B cell (primary cell): ENCODE results near the gene CNTNAP2. TPM values are rescaled to one million over a fixed set of nuclear protein-coding genes. Genes with fewer than 3 reads are reported as not detected.

ENCODE experiments used
- ATAC-seq: fragments of 200-7000 bp; cut with Tn5 transposase; one replicate; pipeline ENCODE4 v1.10.0; 2021; ENCODE audit warnings: low read depth, mild to moderate bottlenecking, moderate number of reproducible peaks, moderate library complexity
- CTCF ChIA-PET: fragments of 350-600 bp; sonication (Branson Sonifier 250); formaldehyde crosslinking; loops from one replicate; lab custom pipeline; 2021; ENCODE audit warnings: antibody characterized with exemption, inconsistent platforms; lab: Charles Lee
- POLR2A ChIA-PET: fragments of 350-600 bp; sonication (Branson Sonifier 250); formaldehyde crosslinking; loops from one replicate; lab custom pipeline; 2021; ENCODE audit warnings: antibody characterized with exemption; lab: Charles Lee
- DNase-seq: peaks from one replicate; pipeline ENCODE4 v3.0.0; 2013
- H2AFZ ChIP-seq: 2 replicates; pipeline ENCODE4 v1.6.1; 2012; ENCODE audit warnings: mild to moderate bottlenecking, low read depth, low read length; ENCODE audit not compliant: insufficient read depth, poor library complexity, severe bottlenecking
- H3K27ac ChIP-seq, 2 donors: 1 replicate in 1 of 2; 2 replicates in 1 of 2; pipeline ENCODE4 v1.5.1; 2012 to 2013; ENCODE audit warnings: low read length in 2 of 2, mild to moderate bottlenecking in 2 of 2, moderate library complexity in 1 of 2
- H3K27me3 ChIP-seq, 4 experiments: fragments of 200-600 bp in 1 of 4; sonication (generic) in 1 of 4; replicated peaks in 1 of 4; 1 replicate in 2 of 4; 2 replicates in 2 of 4; pipeline versions ENCODE4 v1.6.1 to v1.7.0; 2013 to 2016; ENCODE audit warnings: low read length in 3 of 4, mild to moderate bottlenecking in 2 of 4, mixed read lengths in 1 of 4, moderate library complexity in 1 of 4; ENCODE audit not compliant: insufficient read depth in 4 of 4, control insufficient read depth in 3 of 4; ENCODE audit errors: control extremely low read depth in 1 of 4
- H3K36me3 ChIP-seq, 2 experiments: replicated peaks in 1 of 2; 1 replicate in 1 of 2; 2 replicates in 1 of 2; pipeline versions ENCODE4 v1.6.1 to v1.7.1; 2013; ENCODE audit warnings: low read length in 1 of 2; ENCODE audit not compliant: insufficient read depth in 2 of 2, control insufficient read depth in 1 of 2; ENCODE audit errors: control extremely low read depth in 1 of 2, extremely low read depth in 1 of 2
- H3K4me1 ChIP-seq, 2 donors: fragments of 200-600 bp in 1 of 2; sonication (generic) in 1 of 2; 1 replicate in 1 of 2; 2 replicates in 1 of 2; pipeline versions ENCODE4 v1.5.1 to v1.6.1; 2013 to 2017; ENCODE audit warnings: low read length in 2 of 2; ENCODE audit not compliant: control insufficient read depth in 2 of 2, insufficient read depth in 2 of 2
- H3K4me2 ChIP-seq: replicated peaks from 2 replicates; pipeline ENCODE3; 2012; ENCODE audit warnings: mild to moderate bottlenecking, low read depth, low read length; ENCODE audit not compliant: poor library complexity, severe bottlenecking
- H3K4me3 ChIP-seq, 5 experiments: fragments of 200-600 bp in 1 of 5; sonication (generic) in 1 of 5; 1 replicate in 3 of 5; 2 replicates in 2 of 5; pipeline versions ENCODE4 v1.5.1 to v1.7.0; 2011 to 2016; ENCODE audit warnings: low read length in 4 of 5, mild to moderate bottlenecking in 4 of 5, low read depth in 2 of 5, control low read depth in 1 of 5, moderate library complexity in 1 of 5; ENCODE audit not compliant: insufficient read depth in 1 of 5; ENCODE audit errors: control extremely low read depth in 1 of 5, extremely low read depth in 1 of 5
- H3K79me2 ChIP-seq: fragments of 200-600 bp; sonication (generic); one replicate; pipeline ENCODE4 v1.6.0; 2016; ENCODE audit warnings: low read length; ENCODE audit not compliant: control insufficient read depth, insufficient read depth
- H3K9ac ChIP-seq: fragments of 200-600 bp; sonication (generic); 2 replicates; pipeline ENCODE4 v1.6.1; 2017; ENCODE audit warnings: mild to moderate bottlenecking, low read length, moderate library complexity
- H3K9me3 ChIP-seq, 3 donors: one replicate each; pipeline versions ENCODE4 v1.6.1 to v1.7.1; 2013; ENCODE audit warnings: low read length in 2 of 3; ENCODE audit not compliant: control insufficient read depth in 2 of 3, insufficient read depth in 1 of 3; ENCODE audit errors: control extremely low read depth in 1 of 3
- H4K20me1 ChIP-seq: 2 replicates; pipeline ENCODE4 v1.6.0; 2012; ENCODE audit warnings: mild to moderate bottlenecking, low read length; ENCODE audit not compliant: insufficient read depth, control insufficient read depth, poor library complexity, severe bottlenecking
- H3K27ac Mint-ChIP-seq: one replicate; pipeline ENCODE4 v1.8.0; 2021; ENCODE audit warnings: mixed read lengths
- H3K27me3 Mint-ChIP-seq: one replicate; pipeline ENCODE4 v1.8.0; 2021; ENCODE audit warnings: mixed read lengths
- H3K4me1 Mint-ChIP-seq: one replicate; pipeline ENCODE4 v1.8.0; 2021; ENCODE audit warnings: mixed read lengths
- H3K4me3 Mint-ChIP-seq: one replicate; pipeline ENCODE4 v1.8.0; 2021; ENCODE audit warnings: mixed read lengths
- H3K9me3 Mint-ChIP-seq: one replicate; pipeline ENCODE4 v1.8.0; 2022; ENCODE audit warnings: mixed read lengths; ENCODE audit not compliant: insufficient read depth
- CTCF ChIP-seq: fragments of 200-600 bp; IDR thresholded peaks from one replicate; pipeline ENCODE4 v1.8.0; 2022; ENCODE audit warnings: antibody characterized with exemption, mild to moderate bottlenecking
- EZH2 ChIP-seq: IDR thresholded peaks from 2 replicates; pipeline ENCODE4 v1.6.1; 2012; ENCODE audit warnings: borderline replicate concordance, low read depth, mild to moderate bottlenecking, moderate library complexity, low read length; ENCODE audit not compliant: insufficient read depth, poor library complexity, severe bottlenecking
- WGBS: methylation state at CpG from one replicate; pipeline ENCODE4 v1.1.5; 2013; ENCODE audit warnings: missing lambda C conversion rate; ENCODE audit not compliant: insufficient coverage; 5-methylcytosine and 5-hydroxymethylcytosine counted together
- intact Hi-C: fragments of 100-400 bp; cut with micrococcal nuclease; formaldehyde crosslinking; loops from one replicate; pipeline ENCODE4 v1.10.0; 2022
- polyA plus RNA-seq: library from polyadenylated mRNA; depleted of rRNA; stranded (reverse); fragments of >200 nt; gene quantifications from 2 replicates; pipeline ENCODE4 v1.2.3, GENCODE V29; 2012
- total RNA-seq, 2 donors: library from RNA; stranded (reverse); fragments of 120-200 nt in 1 of 2; gene quantifications; 1 replicate in 1 of 2; 2 replicates in 1 of 2; pipeline versions ENCODE4 v1.2.3 to v1.2.4, GENCODE V29; 2013 to 2022

CNTNAP2 gene
- total and polyA plus RNA-seq, 2 donors (not counting 1 experiment from before 2014, with no cell fraction given): 7.4 to 16.6 TPM

GRCh38 chr7:148274118-148274517 lies 2157.5 kb downstream of the CNTNAP2 start:
- H3K4me2 ChIP-seq: no peak overlapping the region
- H3K4me3 ChIP-seq: no peak overlapping the region
- no peak for TF ChIP-seq CTCF
- TF ChIP-seq EZH2: no peak
- no peak overlapping the region for H3K27ac Mint-ChIP-seq
- no peak overlapping the region for H3K4me3 Mint-ChIP-seq
- H3K9me3 Mint-ChIP-seq: no peaks in the 10 kb centered on the region
- H4K20me1 ChIP-seq: no peaks in the 10 kb centered on the region
- 100% methylated on average over 2 of the region's 3 CpGs for WGBS
- CTCF ChIA-PET: interaction anchor here (1.3 kb wide), 1 partner anchor 11 kb away, joined by 3 read pairs; no protein-coding TSS in a partner anchor
- peaks cover 33% of the 10 kb centered on the region for H3K4me1 Mint-ChIP-seq
- H3K36me3 ChIP-seq: no peaks in the 10 kb centered on the region
- H3K27me3 Mint-ChIP-seq: no peaks in the 10 kb centered on the region
- intact Hi-C loops: no loop called here
- no peak overlapping the region for H2AFZ ChIP-seq
- no peaks in the 10 kb centered on the region for H3K27me3 ChIP-seq
- no peaks in the 10 kb centered on the region for H3K79me2 ChIP-seq
- no peak overlapping the region for H3K27ac ChIP-seq
- peaks cover 19 to 24% of the 10 kb centered on the region in 2 donors for H3K4me1 ChIP-seq
- ATAC-seq (no peak), DNase-seq (no peak)
- POLR2A ChIA-PET: no interaction called here
- no peaks in the 10 kb centered on the region for H3K9me3 ChIP-seq
- no peak overlapping the region for H3K9ac ChIP-seq

GRCh38 chr7:148275359-148275890 lies 2158.8 kb downstream of the CNTNAP2 start:
- TF ChIP-seq CTCF (no peak), EZH2 (no peak)
- H3K4me3 Mint-ChIP-seq: no peak overlapping the region
- POLR2A ChIA-PET: no interaction called here

More at GRCh38 chr7:148275359-148275890, 2158.8 kb downstream of the CNTNAP2 start:
- H3K4me1 ChIP-seq: peaks cover 19 to 24% of the 10 kb centered on the region in 2 donors
- intact Hi-C loops: no loop called here
- no peak overlapping the region for H3K4me3 ChIP-seq
- DNase-seq (no peak), ATAC-seq (no peak)
- no peak overlapping the region for H3K4me2 ChIP-seq
- 73% methylated on average over 4 of the region's 4 CpGs for WGBS
- H3K9me3 Mint-ChIP-seq: no peaks in the 10 kb centered on the region
- no peak overlapping the region for H3K27ac ChIP-seq
- H3K27me3 ChIP-seq: no peaks in the 10 kb centered on the region
- H2AFZ ChIP-seq: no peak overlapping the region
- H3K9ac ChIP-seq: no peak overlapping the region
- H3K79me2 ChIP-seq: no peaks in the 10 kb centered on the region
- H3K27me3 Mint-ChIP-seq: no peaks in the 10 kb centered on the region
- peaks cover 31% of the 10 kb centered on the region for H3K4me1 Mint-ChIP-seq
- H4K20me1 ChIP-seq: no peaks in the 10 kb centered on the region
- H3K36me3 ChIP-seq: no peaks in the 10 kb centered on the region
- no peaks in the 10 kb centered on the region for H3K9me3 ChIP-seq
- CTCF ChIA-PET: interaction anchor here (1.2 to 2.7 kb wide), 2 partner anchors 11 to 33 kb away, joined by 4 to 34 read pairs; no protein-coding TSS in a partner anchor
- H3K27ac Mint-ChIP-seq: no peak overlapping the region
